ENCODE measurements around the gene CES5A. TPM values are rescaled to one million over a fixed set of nuclear protein-coding genes. Genes with fewer than 3 reads are reported as not detected.
"Not testable (repeated sequence)": the region's sequence is repeated elsewhere in the genome, so short reads cannot be mapped to it uniquely, and the experiment has no call there.

The CES5A gene
- total and polyA plus RNA-seq, 10 donors: 0.03 TPM; not detected in 9

GRCh38 chr16:55915096-55915827, 40.1 kb upstream of the CES5A start:
- intact Hi-C loops (cut with DNase I; ENCODE audit: low total_unique reads): no loop called here
- Histone ChIP-seq H3K27me3 (replicated peaks in 1 of 7) (peaks cover 0 to 21% (median 0%) of the 10 kb centered on the region in 7 donors), H3K27ac (no peak overlapping the region), H3K36me3 (no peaks in the 10 kb centered on the region), H3K4me3 (no peak overlapping the region), H3K9me3 (peaks cover 0 to 16% (median 2%) of the 10 kb centered on the region in 8 donors), H3K4me1 (no peaks in the 10 kb centered on the region)
- WGBS, 5 donors: 58 to 64% (median 61%) methylated on average over 6 of the region's 6 CpGs
- no peak for DNase-seq
- TF ChIP-seq POLR2AphosphoS5 (IDR thresholded peaks at IDR 0.05) (no peak), POLR2A (IDR thresholded peaks at IDR 0.05) (no peak)
- TF ChIP-seq, protein P1, sequence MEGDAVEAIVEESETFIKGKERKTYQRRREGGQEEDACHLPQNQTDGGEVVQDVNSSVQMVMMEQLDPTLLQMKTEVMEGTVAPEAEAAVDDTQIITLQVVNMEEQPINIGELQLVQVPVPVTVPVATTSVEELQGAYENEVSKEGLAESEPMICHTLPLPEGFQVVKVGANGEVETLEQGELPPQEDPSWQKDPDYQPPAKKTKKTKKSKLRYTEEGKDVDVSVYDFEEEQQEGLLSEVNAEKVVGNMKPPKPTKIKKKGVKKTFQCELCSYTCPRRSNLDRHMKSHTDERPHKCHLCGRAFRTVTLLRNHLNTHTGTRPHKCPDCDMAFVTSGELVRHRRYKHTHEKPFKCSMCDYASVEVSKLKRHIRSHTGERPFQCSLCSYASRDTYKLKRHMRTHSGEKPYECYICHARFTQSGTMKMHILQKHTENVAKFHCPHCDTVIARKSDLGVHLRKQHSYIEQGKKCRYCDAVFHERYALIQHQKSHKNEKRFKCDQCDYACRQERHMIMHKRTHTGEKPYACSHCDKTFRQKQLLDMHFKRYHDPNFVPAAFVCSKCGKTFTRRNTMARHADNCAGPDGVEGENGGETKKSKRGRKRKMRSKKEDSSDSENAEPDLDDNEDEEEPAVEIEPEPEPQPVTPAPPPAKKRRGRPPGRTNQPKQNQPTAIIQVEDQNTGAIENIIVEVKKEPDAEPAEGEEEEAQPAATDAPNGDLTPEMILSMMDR (IDR thresholded peaks at IDR 0.05 in 8 of 11, conservative IDR thresholded peaks at IDR 0.05 in 3 of 11): no peak

DNA sequence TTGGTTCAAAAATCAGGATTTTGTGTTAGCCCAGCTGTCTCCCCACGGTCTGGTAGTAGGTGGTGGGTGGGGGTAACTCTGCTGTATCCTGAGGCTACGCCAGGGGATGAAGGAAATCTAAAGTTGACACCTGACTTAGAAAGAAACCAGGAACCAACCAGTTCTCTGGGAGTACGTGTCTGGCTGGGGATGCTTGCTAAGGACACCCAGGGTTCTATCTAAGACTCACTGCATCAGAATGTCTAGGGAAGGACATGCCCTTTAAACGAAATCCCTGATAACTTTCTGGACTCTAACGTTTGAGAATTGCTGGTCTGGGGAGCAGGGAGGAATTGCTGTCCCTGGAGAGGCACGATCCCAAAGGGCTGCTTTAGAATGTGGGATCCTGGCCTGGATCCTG, 39.2 kb upstream of the CES5A start:
- H3K36me3 ChIP-seq: no peaks in the 10 kb centered on the region
- no peak overlapping the region for H3K4me3 ChIP-seq
- no peak for DNase-seq
- peaks cover 0 to 17% (median 0%) of the 10 kb centered on the region in 7 donors for H3K27me3 ChIP-seq (replicated peaks in 1 of 7)
- TF ChIP-seq POLR2AphosphoS5 (IDR thresholded peaks at IDR 0.05) (no peak), POLR2A (IDR thresholded peaks at IDR 0.05) (no peak)
- TF ChIP-seq, protein P1 (IDR thresholded peaks at IDR 0.05 in 8 of 11, conservative IDR thresholded peaks at IDR 0.05 in 3 of 11): no peak
- WGBS, 5 donors: 56 to 64% (median 58%) methylated on average over 6 of the region's 6 CpGs
- H3K4me1 ChIP-seq: no peaks in the 10 kb centered on the region
- H3K9me3 ChIP-seq: peaks cover 0 to 9% (median 0%) of the 10 kb centered on the region in 8 donors
- H3K27ac ChIP-seq: no peak overlapping the region
- intact Hi-C loops (cut with DNase I; ENCODE audit: low total_unique reads): no loop called here

GRCh38 chr16:55913716-55914115, 38.5 kb upstream of the CES5A start:
- WGBS, 5 donors: 68 to 87% (median 74%) methylated on average over 2 of the region's 2 CpGs
- Histone ChIP-seq H3K4me1 (no peaks in the 10 kb centered on the region), H3K27ac (no peak overlapping the region), H3K27me3 (replicated peaks in 1 of 7) (peaks cover 0 to 11% (median 0%) of the 10 kb centered on the region in 7 donors), H3K9me3 (peaks cover 0 to 9% (median 0%) of the 10 kb centered on the region in 8 donors), H3K4me3 (no peak overlapping the region), H3K36me3 (no peaks in the 10 kb centered on the region)
- intact Hi-C loops (cut with DNase I; ENCODE audit: low total_unique reads): no loop called here
- no peak for TF ChIP-seq POLR2A (IDR thresholded peaks at IDR 0.05)
- no peak for TF ChIP-seq POLR2AphosphoS5 (IDR thresholded peaks at IDR 0.05)
- TF ChIP-seq, protein P1 (IDR thresholded peaks at IDR 0.05 in 8 of 11, conservative IDR thresholded peaks at IDR 0.05 in 3 of 11): no peak
- DNase-seq: no peak

DNA sequence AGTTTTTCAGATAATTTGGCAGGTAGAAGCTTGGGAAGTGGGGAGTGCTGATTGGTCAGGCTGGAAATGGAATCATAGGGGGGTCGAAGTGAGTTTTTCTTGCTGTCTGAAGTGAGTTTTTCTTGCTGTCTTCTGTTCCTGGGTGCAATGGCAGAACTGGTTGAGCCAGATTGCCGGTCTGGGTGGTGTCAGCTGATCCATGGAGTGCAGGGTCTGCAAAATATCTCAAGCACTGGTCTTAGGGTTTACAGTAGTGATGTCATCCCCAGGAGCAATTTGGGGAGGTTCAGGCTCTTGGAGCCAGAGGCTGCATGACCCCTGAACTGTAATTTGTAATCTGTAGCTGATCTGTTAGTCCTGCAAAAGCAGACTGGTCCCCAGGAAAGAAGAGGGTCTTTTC, 37.9 kb upstream of the CES5A start:
- H3K36me3 ChIP-seq; H3K27ac ChIP-seq; H3K4me3 ChIP-seq; intact Hi-C loops (cut with DNase I; ENCODE audit: low total_unique reads); DNase-seq; H3K9me3 ChIP-seq; H3K4me1 ChIP-seq; H3K27me3 ChIP-seq (replicated peaks in 1 of 7): not testable (repeated sequence)
- WGBS, 5 donors: 58 to 70% (median 62%) methylated on average over 2 of the region's 2 CpGs
